CD8-positive, alpha-beta memory T cell (primary cell): ENCODE measurements around the gene LDHB. TPM values are rescaled to one million over a fixed set of nuclear protein-coding genes. Genes with fewer than 3 reads are reported as not detected.
"Not testable (repeated sequence)": the region's sequence is repeated elsewhere in the genome, so short reads cannot be mapped to it uniquely, and the experiment has no call there.

Source experiments
- CTCF ChIA-PET: fragments of 350-600 bp; sonication (Branson Sonifier 250); formaldehyde crosslinking; loops from one replicate; lab custom pipeline; 2021; ENCODE audit warnings: antibody characterized with exemption; lab: Charles Lee
- POLR2A ChIA-PET: fragments of 350-600 bp; sonication (Branson Sonifier 250); formaldehyde crosslinking; loops from one replicate; lab custom pipeline; 2021; ENCODE audit warnings: antibody characterized with exemption; lab: Charles Lee
- DNase-seq, 5 donors: peaks; one replicate each; pipeline versions ENCODE4 v3.0.0 to v3.0.0-alpha.2; 2020 to 2022; ENCODE audit warnings: mixed read lengths in 1 of 5
- H3K27ac ChIP-seq: one replicate; pipeline ENCODE4 v1.7.0; 2013; ENCODE audit warnings: low read depth, mild to moderate bottlenecking, low read length, moderate library complexity
- H3K27me3 ChIP-seq: 2 replicates; pipeline ENCODE4 v1.7.0; 2013; ENCODE audit warnings: low read length, mild to moderate bottlenecking; ENCODE audit not compliant: insufficient read depth, poor library complexity, severe bottlenecking
- H3K36me3 ChIP-seq: 2 replicates; pipeline ENCODE4 v1.7.0; 2013; ENCODE audit warnings: mild to moderate bottlenecking, low read length, moderate library complexity; ENCODE audit not compliant: insufficient read depth
- H3K4me1 ChIP-seq: 2 replicates; pipeline ENCODE4 v1.7.0; 2013; ENCODE audit warnings: mild to moderate bottlenecking, low read length, moderate library complexity; ENCODE audit not compliant: insufficient read depth
- H3K4me3 ChIP-seq: 2 replicates; pipeline ENCODE4 v1.7.0; 2013; ENCODE audit warnings: mild to moderate bottlenecking, low read length
- H3K9me3 ChIP-seq: 2 replicates; pipeline ENCODE4 v1.7.0; 2013; ENCODE audit warnings: mild to moderate bottlenecking, low read length
- H3K27ac Mint-ChIP-seq, 8 donors: one replicate each; pipeline ENCODE4 v1.8.0; 2020 to 2021; ENCODE audit warnings: mixed read lengths in 8 of 8, mild to moderate bottlenecking in 6 of 8, inconsistent platforms in 3 of 8, moderate library complexity in 3 of 8
- H3K27me3 Mint-ChIP-seq, 2 donors: one replicate each; pipeline ENCODE4 v1.8.0; 2020 to 2021; ENCODE audit warnings: mixed read lengths in 2 of 2, mild to moderate bottlenecking in 1 of 2, moderate library complexity in 1 of 2
- H3K36me3 Mint-ChIP-seq, 3 donors: one replicate each; pipeline ENCODE4 v1.8.0; 2020 to 2021; ENCODE audit warnings: mixed read lengths in 3 of 3, inconsistent platforms in 1 of 3, mild to moderate bottlenecking in 1 of 3
- H3K4me1 Mint-ChIP-seq, 3 donors: one replicate each; pipeline ENCODE4 v1.8.0; 2020 to 2021; ENCODE audit warnings: mixed read lengths in 3 of 3, inconsistent platforms in 1 of 3, mild to moderate bottlenecking in 1 of 3
- H3K4me3 Mint-ChIP-seq, 7 donors: one replicate each; pipeline ENCODE4 v1.8.0; 2020 to 2021; ENCODE audit warnings: mixed read lengths in 7 of 7, mild to moderate bottlenecking in 6 of 7, moderate library complexity in 4 of 7, inconsistent platforms in 2 of 7
- H3K9me3 Mint-ChIP-seq, 5 donors: one replicate each; pipeline ENCODE4 v1.8.0; 2020 to 2022; ENCODE audit warnings: mixed read lengths in 5 of 5, mild to moderate bottlenecking in 3 of 5, moderate library complexity in 2 of 5, inconsistent platforms in 1 of 5
- polyA plus RNA-seq: library from polyadenylated mRNA; unstranded; fragments of 300-500 nt; fragmentation: Illumina TruSeq; gene quantifications from one replicate; pipeline ENCODE4 v1.2.3, GENCODE V29; 2021
- total RNA-seq, 2 experiments: library from RNA; stranded (reverse); gene quantifications; one replicate each; pipeline ENCODE4 v1.2.3, GENCODE V29; 2021

Gene LDHB
- total and polyA plus RNA-seq, 3 experiments from 2014 or later, result 1,224 to 1,721 (median 1,700) TPM

GRCh38 chr12:21675641-21676040 lies 18.0 kb upstream of the LDHB start:
- no peak overlapping the region for H3K27ac ChIP-seq
- no peaks in the 10 kb centered on the region for H3K9me3 ChIP-seq
- Mint-ChIP-seq H3K27ac (peak overlapping the region in 1 of 8 donors; percentile 20), H3K36me3 (no peaks in the 10 kb centered on the region), H3K9me3 (no peaks in the 10 kb centered on the region), H3K4me3 (no peak overlapping the region), H3K4me1 (peaks cover 29 to 48% (median 46%) of the 10 kb centered on the region in 3 donors), H3K27me3 (peaks cover 3 to 5% of the 10 kb centered on the region in 2 donors)
- H3K4me1 ChIP-seq, result peaks cover 53% of the 10 kb centered on the region
- H3K27me3 ChIP-seq, result no peaks in the 10 kb centered on the region
- POLR2A ChIA-PET, result interaction anchor here (3.4 kb wide), 1 partner anchor 18 kb away, joined by 32 read pairs; the partner anchor contains the start of gene LDHB
- H3K36me3 ChIP-seq, result no peaks in the 10 kb centered on the region
- H3K4me3 ChIP-seq, result no peak overlapping the region
- CTCF ChIA-PET, result interaction anchor here (0.8 kb wide), 1 partner anchor 15 kb away, joined by 3 read pairs; no protein-coding TSS in a partner anchor
- DNase-seq, result no peak

- Histone ChIP-seq H3K4me3 (no peak overlapping the region), H3K4me1 (peaks cover 48% of the 10 kb centered on the region), H3K27me3 (no peaks in the 10 kb centered on the region), H3K36me3 (no peaks in the 10 kb centered on the region), H3K9me3 (no peaks in the 10 kb centered on the region), H3K27ac (no peak overlapping the region)
- Mint-ChIP-seq H3K27me3 (peaks cover 3 to 8% of the 10 kb centered on the region in 2 donors), H3K27ac (peak overlapping the region in 1 of 8 donors; percentile 20), H3K36me3 (no peaks in the 10 kb centered on the region), H3K9me3 (no peaks in the 10 kb centered on the region), H3K4me1 (peaks cover 26 to 44% (median 44%) of the 10 kb centered on the region in 3 donors), H3K4me3 (no peak overlapping the region)
- ChIA-PET CTCF (no interaction called here), POLR2A (no interaction called here)
- DNase-seq, result no peak
Observed at GRCh38 chr12:21675096-21675495, 17.5 kb upstream of the LDHB start.

DNA sequence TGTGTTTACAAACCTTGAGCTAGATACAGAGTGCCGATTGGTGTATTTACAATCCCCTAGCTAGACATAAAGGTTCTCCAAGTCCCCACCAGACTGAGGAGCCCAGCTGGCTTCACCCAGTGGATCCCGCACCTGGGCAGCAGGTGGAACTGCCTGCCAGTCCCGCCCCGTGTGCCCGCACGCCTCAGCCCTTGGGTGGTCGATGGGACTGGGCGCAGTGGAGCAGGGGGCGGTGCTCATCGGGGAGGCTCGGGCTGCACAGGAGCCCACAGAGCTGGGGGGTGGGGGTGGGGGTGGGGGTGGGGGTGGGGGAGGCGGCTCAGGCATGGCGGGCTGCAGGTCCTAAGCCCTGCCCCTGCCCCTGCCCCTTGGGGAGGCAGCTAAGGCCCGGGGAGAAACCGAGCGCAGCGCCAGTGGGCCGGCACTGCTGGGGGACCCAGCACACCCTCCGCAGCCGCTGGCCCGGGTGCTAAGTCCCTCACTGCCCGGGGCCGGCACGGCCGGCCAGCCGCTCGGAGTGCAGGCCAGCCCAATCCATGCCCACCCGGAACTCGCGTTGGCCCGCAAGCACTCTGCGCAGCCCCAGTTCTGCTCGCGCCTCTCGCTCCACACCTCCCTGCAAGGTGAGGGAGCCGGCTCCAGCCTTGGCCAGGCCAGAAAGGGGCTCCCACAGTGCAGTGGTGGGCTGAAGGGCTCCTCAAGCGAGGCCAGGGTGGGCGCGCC lies 16.3 kb upstream of the LDHB start:
- H3K27ac Mint-ChIP-seq, H3K27ac ChIP-seq, CTCF ChIA-PET, H3K4me3 ChIP-seq, H3K9me3 Mint-ChIP-seq, DNase-seq, H3K27me3 ChIP-seq, H3K9me3 ChIP-seq, H3K36me3 ChIP-seq, H3K4me3 Mint-ChIP-seq, H3K36me3 Mint-ChIP-seq: not testable (repeated sequence)
- H3K27me3 Mint-ChIP-seq, result peaks cover 10 to 15% of the 10 kb centered on the region in 2 donors
- POLR2A ChIA-PET, result interaction anchor here (0.6 to 1.3 kb wide), 2 partner anchors 16 to 36 kb away, joined by 4 to 5 read pairs; partner anchors contain the start of gene LDHB
- peaks cover 21 to 36% (median 33%) of the 10 kb centered on the region in 3 donors for H3K4me1 Mint-ChIP-seq
- peaks cover 40% of the 10 kb centered on the region for H3K4me1 ChIP-seq

- Histone ChIP-seq H3K9me3 (no peaks in the 10 kb centered on the region), H3K27me3 (no peaks in the 10 kb centered on the region), H3K27ac (no peak overlapping the region), H3K4me1 (peaks cover 23% of the 10 kb centered on the region), H3K36me3 (no peaks in the 10 kb centered on the region), H3K4me3 (no peak overlapping the region)
- Mint-ChIP-seq H3K27me3 (peaks cover 12 to 28% of the 10 kb centered on the region in 2 donors), H3K27ac (no peak overlapping the region), H3K4me1 (peaks cover 7 to 18% (median 15%) of the 10 kb centered on the region in 3 donors), H3K4me3 (no peak overlapping the region), H3K36me3 (no peaks in the 10 kb centered on the region), H3K9me3 (no peaks in the 10 kb centered on the region)
- ChIA-PET CTCF (no interaction called here), POLR2A (no interaction called here)
- no peak for DNase-seq
Observed at GRCh38 chr12:21672146-21672545, 14.5 kb upstream of the LDHB start.

DNA sequence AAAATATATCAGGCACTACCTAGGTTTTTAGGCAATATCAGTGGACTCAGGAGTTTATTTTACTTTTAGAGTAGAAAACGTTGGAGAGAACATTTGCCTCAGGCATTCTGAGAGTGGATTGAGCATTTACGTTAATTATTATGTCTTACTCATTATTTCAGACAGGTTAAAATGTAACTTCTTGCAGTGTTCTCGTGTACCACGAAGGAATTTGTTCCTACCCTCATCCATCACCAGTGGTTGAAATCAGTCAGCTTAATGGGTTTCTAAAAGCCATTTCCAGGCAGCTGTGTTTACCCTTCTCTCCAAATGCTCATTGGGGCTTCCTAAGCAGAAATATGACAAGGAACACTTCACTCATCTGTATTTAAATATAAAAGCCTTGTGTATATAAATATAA lies 9.1 kb upstream of the LDHB start:
- POLR2A ChIA-PET, result no interaction called here
- Histone ChIP-seq H3K27ac (no peak overlapping the region), H3K27me3 (no peaks in the 10 kb centered on the region), H3K9me3 (no peaks in the 10 kb centered on the region), H3K4me3 (no peak overlapping the region), H3K4me1 (no peaks in the 10 kb centered on the region), H3K36me3 (no peaks in the 10 kb centered on the region)
- DNase-seq, result no peak
- Mint-ChIP-seq H3K36me3 (no peaks in the 10 kb centered on the region), H3K27ac (no peak overlapping the region), H3K4me1 (no peaks in the 10 kb centered on the region), H3K9me3 (no peaks in the 10 kb centered on the region), H3K27me3 (peaks cover 16 to 41% of the 10 kb centered on the region in 2 donors), H3K4me3 (no peak overlapping the region)
- CTCF ChIA-PET, result interaction anchor here (1.0 to 2.8 kb wide), 4 partner anchors 9 to 14 kb away, joined by 3 to 10 read pairs (median 8); partner anchors contain the start of gene LDHB

GRCh38 chr12:21665816-21666215 lies 8.2 kb upstream of the LDHB start:
- Mint-ChIP-seq H3K27me3 (peaks cover 16 to 40% of the 10 kb centered on the region in 2 donors), H3K36me3 (no peaks in the 10 kb centered on the region), H3K4me3 (no peak overlapping the region), H3K4me1 (no peaks in the 10 kb centered on the region), H3K9me3 (no peaks in the 10 kb centered on the region), H3K27ac (no peak overlapping the region)
- ChIA-PET POLR2A (no interaction called here), CTCF (interaction anchor here (1.0 to 2.8 kb wide), 3 partner anchors 8 to 15 kb away, joined by 3 to 10 read pairs (median 7); partner anchors contain the start of gene LDHB)
- DNase-seq, result no peak
- H3K27me3 ChIP-seq, result no peaks in the 10 kb centered on the region
- H3K36me3 ChIP-seq, result no peaks in the 10 kb centered on the region
- no peak overlapping the region for H3K27ac ChIP-seq
- H3K9me3 ChIP-seq, result no peaks in the 10 kb centered on the region
- no peak overlapping the region for H3K4me3 ChIP-seq
- no peaks in the 10 kb centered on the region for H3K4me1 ChIP-seq

GRCh38 chr12:21662122-21662792 lies 4.6 kb upstream of the LDHB start:
- Mint-ChIP-seq H3K27me3 (peaks cover 6 to 16% of the 10 kb centered on the region in 2 donors), H3K4me1 (peaks cover 16 to 28% (median 19%) of the 10 kb centered on the region in 3 donors), H3K4me3 (no peak overlapping the region), H3K9me3 (no peaks in the 10 kb centered on the region), H3K27ac (no peak overlapping the region), H3K36me3 (peaks cover 0 to 9% (median 0%) of the 10 kb centered on the region in 3 donors)
- no peak overlapping the region for H3K27ac ChIP-seq
- no peak for DNase-seq
- H3K9me3 ChIP-seq, result no peaks in the 10 kb centered on the region
- H3K36me3 ChIP-seq, result no peaks in the 10 kb centered on the region
- POLR2A ChIA-PET, result no interaction called here
- H3K4me1 ChIP-seq, result peaks cover 11% of the 10 kb centered on the region
- H3K4me3 ChIP-seq, result no peak overlapping the region
- H3K27me3 ChIP-seq, result no peaks in the 10 kb centered on the region
- CTCF ChIA-PET, result no interaction called here
